ENCODE measurements around the gene ATP1B1. TPM values are rescaled to one million over a fixed set of nuclear protein-coding genes. Genes with fewer than 3 reads are reported as not detected.

ATP1B1 gene
- total and polyA plus RNA-seq, 2 of the 13 experiments (the other 11 are each of a cell fraction or from before 2014, with no cell fraction given) = 134 to 135 TPM

- TF ChIP-seq ZNF704 (CRISPR knock-in tag; IDR thresholded peaks at IDR 0.05; ENCODE audit: borderline replicate concordance) (no peak), ZNF263 (CRISPR knock-in tag; IDR thresholded peaks at IDR 0.05) (peak; percentile 90), NFYB (CRISPR knock-in tag; IDR thresholded peaks at IDR 0.05) (peak; percentile 75), MTF1 (CRISPR knock-in tag; IDR thresholded peaks at IDR 0.05) (0 out of 2 replicates have a peak, but pooled peaks have one; percentile 45), GTF2F1 (IDR thresholded peaks at IDR 0.05; ENCODE audit: low read length) (no peak), AGO1 (IDR thresholded peaks at IDR 0.05; ENCODE audit: low read depth, low read length, poor library complexity, severe bottlenecking) (no peak), XRCC5 (optimal IDR thresholded peaks at IDR 0.05; ENCODE audit: low read length) (no peak), EZH2 (conservative IDR thresholded peaks at IDR 0.05; ENCODE audit: low read depth, low read length) (no peak), HDAC1 (CRISPR knock-in tag; IDR thresholded peaks at IDR 0.05) (no peak), SRSF1 (optimal IDR thresholded peaks at IDR 0.05; ENCODE audit: low read depth, low read length) (peak; percentile 9), ETS1 (CRISPR knock-in tag; IDR thresholded peaks at IDR 0.05) (no peak), RXRB (CRISPR knock-in tag; IDR thresholded peaks at IDR 0.05; ENCODE audit: borderline replicate concordance) (no peak), TARDBP (CRISPR knock-in tag; IDR thresholded peaks at IDR 0.05) (no peak), TBP (CRISPR knock-in tag; IDR thresholded peaks at IDR 0.05) (0 out of 2 replicates have a peak, but pooled peaks have one; percentile 38), CHD4 (IDR thresholded peaks at IDR 0.05; ENCODE audit: borderline replicate concordance, low read length) (no peak), ZNF282 (IDR thresholded peaks at IDR 0.05; ENCODE audit: partially characterized antibody) (no peak), HNF4A (CRISPR knock-in tag; IDR thresholded peaks at IDR 0.05) (no peak), ZFP82 (CRISPR knock-in tag; IDR thresholded peaks at IDR 0.05; ENCODE audit: borderline replicate concordance) (no peak), RNF219 (CRISPR knock-in tag; IDR thresholded peaks at IDR 0.05) (no peak), PBX3 (CRISPR knock-in tag; IDR thresholded peaks at IDR 0.05; ENCODE audit: borderline replicate concordance) (0 out of 2 replicates have a peak, but pooled peaks have one; percentile 67), ZNF772 (CRISPR knock-in tag; IDR thresholded peaks at IDR 0.05) (0 out of 2 replicates have a peak, but pooled peaks have one; percentile 14)
- TF ChIP-seq, protein P1, sequence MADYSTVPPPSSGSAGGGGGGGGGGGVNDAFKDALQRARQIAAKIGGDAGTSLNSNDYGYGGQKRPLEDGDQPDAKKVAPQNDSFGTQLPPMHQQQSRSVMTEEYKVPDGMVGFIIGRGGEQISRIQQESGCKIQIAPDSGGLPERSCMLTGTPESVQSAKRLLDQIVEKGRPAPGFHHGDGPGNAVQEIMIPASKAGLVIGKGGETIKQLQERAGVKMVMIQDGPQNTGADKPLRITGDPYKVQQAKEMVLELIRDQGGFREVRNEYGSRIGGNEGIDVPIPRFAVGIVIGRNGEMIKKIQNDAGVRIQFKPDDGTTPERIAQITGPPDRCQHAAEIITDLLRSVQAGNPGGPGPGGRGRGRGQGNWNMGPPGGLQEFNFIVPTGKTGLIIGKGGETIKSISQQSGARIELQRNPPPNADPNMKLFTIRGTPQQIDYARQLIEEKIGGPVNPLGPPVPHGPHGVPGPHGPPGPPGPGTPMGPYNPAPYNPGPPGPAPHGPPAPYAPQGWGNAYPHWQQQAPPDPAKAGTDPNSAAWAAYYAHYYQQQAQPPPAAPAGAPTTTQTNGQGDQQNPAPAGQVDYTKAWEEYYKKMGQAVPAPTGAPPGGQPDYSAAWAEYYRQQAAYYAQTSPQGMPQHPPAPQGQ (CRISPR knock-in tag; IDR thresholded peaks at IDR 0.05; ENCODE audit: borderline replicate concordance) = no peak
Observed at GRCh38 chr1:169106095-169106920, at the start of gene ATP1B1 (continued).
